Neuronal stem cell (in vitro differentiated cells): ENCODE results near the gene GTPBP8.

ENCODE experiments used
- DNase-seq: peaks from one replicate; pipeline ENCODE4 v3.0.0-alpha.2; 2013; ENCODE audit warnings: low spot score
- H2AFZ ChIP-seq: one replicate; pipeline ENCODE4 v1.6.1; 2013; ENCODE audit warnings: mild to moderate bottlenecking, low read length, inconsistent platforms
- H2AK5ac ChIP-seq: 2 replicates; pipeline ENCODE4 v1.6.1; 2013; ENCODE audit warnings: low read depth, mild to moderate bottlenecking, inconsistent platforms, low read length, moderate library complexity, mixed read lengths
- H2BK120ac ChIP-seq: 2 replicates; pipeline ENCODE4 v1.6.1; 2013; ENCODE audit warnings: low read depth, mild to moderate bottlenecking, inconsistent platforms, low read length, moderate library complexity, mixed read lengths
- H2BK12ac ChIP-seq: one replicate; pipeline ENCODE4 v1.6.1; 2013; ENCODE audit warnings: low read length, inconsistent platforms
- H2BK15ac ChIP-seq: 2 replicates; pipeline ENCODE4 v1.6.1; 2013; ENCODE audit warnings: mild to moderate bottlenecking, low read length, inconsistent platforms, mixed read lengths
- H2BK5ac ChIP-seq: one replicate; pipeline ENCODE4 v1.6.1; 2013; ENCODE audit warnings: inconsistent platforms, mild to moderate bottlenecking, low read length, moderate library complexity
- H3K14ac ChIP-seq: one replicate; pipeline ENCODE4 v1.6.1; 2013; ENCODE audit warnings: low read length, inconsistent platforms
- H3K18ac ChIP-seq: 2 replicates; pipeline ENCODE4 v1.6.1; 2013; ENCODE audit warnings: low read length, inconsistent platforms
- H3K23ac ChIP-seq: 2 replicates; pipeline ENCODE4 v1.6.1; 2013; ENCODE audit warnings: low read depth, mild to moderate bottlenecking, mixed read lengths, low read length, inconsistent platforms; ENCODE audit not compliant: poor library complexity
- H3K27ac ChIP-seq: replicated peaks from 3 replicates; pipeline ENCODE4 v1.5.1; 2013; ENCODE audit warnings: low read length, inconsistent platforms
- H3K27me3 ChIP-seq, 3 experiments: 2 replicates each; pipeline ENCODE4 v1.6.1; 2013; ENCODE audit warnings: low read length in 3 of 3, mild to moderate bottlenecking in 2 of 3, inconsistent platforms in 1 of 3, low read depth in 1 of 3, mixed read lengths in 1 of 3, moderate library complexity in 1 of 3; ENCODE audit not compliant: control insufficient read depth in 3 of 3, insufficient read depth in 3 of 3
- H3K36me3 ChIP-seq, 2 donors: replicated peaks in 1 of 2; 2 replicates each; pipeline ENCODE4 v1.6.1; 2013; ENCODE audit warnings: low read length in 2 of 2; ENCODE audit not compliant: control insufficient read depth in 2 of 2, insufficient read depth in 2 of 2
- H3K4ac ChIP-seq: 2 replicates; pipeline ENCODE4 v1.6.1; 2013; ENCODE audit warnings: inconsistent platforms, mild to moderate bottlenecking, low read length, moderate library complexity
- H3K4me1 ChIP-seq, 2 donors: 1 replicate in 1 of 2; 2 replicates in 1 of 2; pipeline ENCODE4 v1.6.1; 2013; ENCODE audit warnings: low read length in 2 of 2, low read depth in 1 of 2; ENCODE audit not compliant: control insufficient read depth in 2 of 2, insufficient read depth in 1 of 2
- H3K4me2 ChIP-seq: one replicate; pipeline ENCODE4 v1.6.1; 2013; ENCODE audit warnings: mild to moderate bottlenecking, low read length, inconsistent platforms; ENCODE audit not compliant: insufficient read depth, poor library complexity, severe bottlenecking
- H3K4me3 ChIP-seq, 2 donors: 2 replicates each; pipeline ENCODE4 v1.5.1; 2013; ENCODE audit warnings: low read length in 2 of 2, mild to moderate bottlenecking in 2 of 2, inconsistent platforms in 1 of 2, moderate library complexity in 1 of 2
- H3K79me1 ChIP-seq: one replicate; pipeline ENCODE4 v1.6.1; 2013; ENCODE audit warnings: low read depth, mild to moderate bottlenecking, inconsistent platforms, low read length, moderate library complexity
- H3K9ac ChIP-seq: one replicate; pipeline ENCODE4 v1.6.1; 2013; ENCODE audit warnings: mild to moderate bottlenecking, low read depth, low read length, inconsistent platforms; ENCODE audit not compliant: poor library complexity
- H3K9me3 ChIP-seq, 2 donors: replicated peaks in 1 of 2; 2 replicates each; pipeline versions ENCODE3 to v1.6.1; 2013; ENCODE audit warnings: low read length in 2 of 2, mild to moderate bottlenecking in 2 of 2, inconsistent platforms in 1 of 2, low read depth in 1 of 2, mixed read lengths in 1 of 2, moderate library complexity in 1 of 2; ENCODE audit not compliant: control insufficient read depth in 2 of 2, insufficient read depth in 1 of 2
- H4K8ac ChIP-seq: one replicate; pipeline ENCODE4 v1.6.1; 2013; ENCODE audit warnings: low read depth, mild to moderate bottlenecking, inconsistent platforms, low read length, moderate library complexity
- H4K91ac ChIP-seq: one replicate; pipeline ENCODE4 v1.6.1; 2013; ENCODE audit warnings: low read length, low read depth, mild to moderate bottlenecking, inconsistent platforms; ENCODE audit not compliant: poor library complexity
- WGBS, 2 donors: extraction: QIAGEN DNeasy Blood & Tissue Kit; methylation state at CpG; one replicate each; pipeline ENCODE4 v1.1.7; 2013; ENCODE audit warnings: missing lambda C conversion rate in 2 of 2, mixed read lengths in 1 of 2; ENCODE audit not compliant: insufficient read length in 2 of 2, insufficient replicate concordance in 1 of 2; ENCODE audit errors: extremely low coverage in 2 of 2; 5-methylcytosine and 5-hydroxymethylcytosine counted together

Gene GTPBP8

DNA sequence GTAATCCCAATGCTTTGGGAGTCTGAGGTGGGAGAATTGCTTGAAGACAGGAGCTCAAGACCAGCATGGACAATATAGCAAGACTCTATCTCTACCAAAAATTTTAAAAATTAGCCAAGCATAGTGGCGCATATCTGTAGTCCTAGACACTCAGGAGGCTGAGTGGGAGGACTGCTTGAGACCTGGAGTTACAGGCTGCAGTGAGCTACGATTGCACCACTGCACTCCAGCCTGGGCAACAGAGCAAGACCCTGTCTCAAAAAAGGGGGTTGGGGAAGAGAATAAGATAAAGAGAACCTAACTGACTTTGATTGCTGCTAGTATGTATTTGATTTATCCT is 16.6 kb upstream of the GTPBP8 start:
- Histone ChIP-seq H3K9ac (no peak overlapping the region), H2BK12ac (no peak overlapping the region), H3K18ac (no peak overlapping the region), H3K36me3 (no peaks in the 10 kb centered on the region), H2BK5ac (no peak overlapping the region), H2AFZ (no peak overlapping the region), H3K27ac (no peak overlapping the region), H3K79me1 (no peaks in the 10 kb centered on the region), H3K27me3 (peaks cover 0 to 21% (median 0%) of the 10 kb centered on the region in 3 experiments), H3K4me3 (no peak overlapping the region), H3K4ac (no peak overlapping the region), H3K14ac (no peak overlapping the region), H4K8ac (no peak overlapping the region), H3K4me2 (no peak overlapping the region), H2BK120ac (no peak overlapping the region), H2AK5ac (no peak overlapping the region), H3K4me1 (no peaks in the 10 kb centered on the region), H3K23ac (no peak overlapping the region), H3K9me3 (no peaks in the 10 kb centered on the region), H2BK15ac (no peak overlapping the region), H4K91ac (no peak overlapping the region)
- DNase-seq = no peak
- WGBS, 2 donors = no CpG with 5 or more reads among the region's 2 CpGs

DNA sequence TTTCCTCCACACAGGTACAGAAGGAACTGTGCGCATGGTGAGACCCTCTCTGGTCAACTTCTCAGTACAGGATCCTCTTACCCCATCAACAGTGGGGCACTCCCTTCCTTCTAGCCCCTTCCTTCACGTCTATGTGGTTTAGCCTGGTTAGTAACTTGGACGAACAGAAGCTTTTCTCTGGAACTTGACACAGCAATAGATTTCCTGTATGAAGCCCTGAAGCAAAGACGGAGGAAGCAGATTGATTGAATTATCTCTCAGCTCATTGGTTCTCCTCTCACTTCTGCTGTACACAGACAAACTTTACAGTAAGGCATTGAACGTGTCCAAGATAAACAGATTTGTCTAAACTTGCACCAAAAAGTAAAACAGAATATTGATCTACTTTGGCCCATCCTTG is 15.9 kb upstream of the GTPBP8 start, which contains the start of gene CD200R1:
CD200R1 (minus strand) TSS at position 210 of the 400 bp plus-strand sequence. CDS start 246 bp downstream, outside the sequence.
- H3K9ac ChIP-seq = no peak within 1 kb of the TSS
- no CpG with 5 or more reads among the region's 5 CpGs for WGBS, 2 donors
- no peak within 1 kb of the TSS for H2AK5ac ChIP-seq
- no peak within 1 kb of the TSS for H3K14ac ChIP-seq
- no peak within 1 kb of the TSS for H4K91ac ChIP-seq
- no peak within 1 kb of the TSS for H3K27ac ChIP-seq
- no peak within 1 kb of the TSS for H2BK15ac ChIP-seq
- H3K4me2 ChIP-seq = no peak within 1 kb of the TSS
- no peak for DNase-seq
- no peak within 1 kb of the TSS for H2AFZ ChIP-seq
- no peak within 1 kb of the TSS for H2BK5ac ChIP-seq
- H3K4me1 ChIP-seq = no peaks in the 10 kb centered on the region
- peaks cover 0 to 21% (median 0%) of the 10 kb centered on the region in 3 experiments for H3K27me3 ChIP-seq
- H2BK12ac ChIP-seq = no peak within 1 kb of the TSS
- no peak within 1 kb of the TSS for H3K4me3 ChIP-seq
- no peaks in the 10 kb centered on the region for H3K36me3 ChIP-seq
- no peak within 1 kb of the TSS for H3K23ac ChIP-seq
- no peak within 1 kb of the TSS for H2BK120ac ChIP-seq
- no peak within 1 kb of the TSS for H4K8ac ChIP-seq
- no peak within 1 kb of the TSS for H3K4ac ChIP-seq
- no peaks in the 10 kb centered on the region for H3K79me1 ChIP-seq
- no peak within 1 kb of the TSS for H3K18ac ChIP-seq
- no peaks in the 10 kb centered on the region for H3K9me3 ChIP-seq

DNA sequence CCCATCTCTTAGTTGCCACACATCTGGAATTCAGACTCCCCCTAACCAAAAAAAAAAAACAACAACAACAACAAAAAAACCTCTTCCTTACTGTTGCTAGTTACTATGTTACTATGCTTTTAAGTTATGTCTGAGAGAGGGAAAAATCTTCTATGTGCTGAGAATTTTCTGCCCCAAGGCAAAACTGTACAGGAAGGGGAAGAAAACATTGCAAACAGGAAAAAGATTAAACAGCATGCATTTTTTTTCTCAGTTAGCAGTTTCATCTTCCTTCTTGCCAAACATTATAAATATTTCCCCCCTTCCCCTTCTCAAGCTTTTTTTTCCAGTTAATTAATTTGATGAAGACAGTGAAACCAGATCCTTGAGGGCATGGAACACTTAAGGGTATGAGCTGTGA is 14.8 kb upstream of the GTPBP8 start:
- no peaks in the 10 kb centered on the region for H3K36me3 ChIP-seq
- H3K9ac ChIP-seq = no peak overlapping the region
- no peak overlapping the region for H3K4me3 ChIP-seq
- H3K79me1 ChIP-seq = no peaks in the 10 kb centered on the region
- no peak overlapping the region for H3K27ac ChIP-seq
- no peak overlapping the region for H2BK12ac ChIP-seq
- H2AK5ac ChIP-seq = no peak overlapping the region
- no peak overlapping the region for H3K14ac ChIP-seq
- H2AFZ ChIP-seq = no peak overlapping the region
- H3K27me3 ChIP-seq = peaks cover 0 to 21% (median 0%) of the 10 kb centered on the region in 3 experiments
- H2BK120ac ChIP-seq = no peak overlapping the region
- H3K4me2 ChIP-seq = no peak overlapping the region
- no peak for DNase-seq
- no peak overlapping the region for H3K18ac ChIP-seq
- no peak overlapping the region for H3K4ac ChIP-seq
- H4K8ac ChIP-seq = no peak overlapping the region
- no peaks in the 10 kb centered on the region for H3K4me1 ChIP-seq
- H2BK15ac ChIP-seq = no peak overlapping the region
- no peak overlapping the region for H4K91ac ChIP-seq
- H2BK5ac ChIP-seq = no peak overlapping the region
- no peaks in the 10 kb centered on the region for H3K9me3 ChIP-seq
- no peak overlapping the region for H3K23ac ChIP-seq

DNA sequence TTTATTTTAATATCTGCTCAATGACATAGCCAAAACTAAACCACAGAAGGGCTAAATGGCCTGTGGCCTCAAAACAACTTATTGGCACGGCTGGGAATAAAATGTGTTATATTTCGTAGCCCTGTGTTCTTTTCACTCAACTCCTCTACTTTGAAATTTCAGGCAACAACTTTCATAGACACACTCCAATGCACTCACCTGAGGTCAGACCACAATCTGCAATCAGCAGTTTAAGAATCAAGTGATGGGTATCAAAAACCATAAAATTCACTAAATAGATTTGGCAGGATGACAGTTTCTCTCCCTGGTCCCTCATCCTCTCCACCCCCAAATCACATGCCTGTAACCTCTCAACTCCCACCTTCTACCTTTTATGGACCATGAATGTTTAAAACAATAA is 13.8 kb upstream of the GTPBP8 start:
- Histone ChIP-seq H3K79me1 (no peaks in the 10 kb centered on the region), H3K4me3 (no peak overlapping the region), H3K4ac (no peak overlapping the region), H3K9me3 (no peaks in the 10 kb centered on the region), H3K9ac (no peak overlapping the region), H3K18ac (no peak overlapping the region), H2AK5ac (no peak overlapping the region), H2BK5ac (no peak overlapping the region), H3K4me1 (no peaks in the 10 kb centered on the region), H3K14ac (no peak overlapping the region), H2BK12ac (no peak overlapping the region), H3K36me3 (no peaks in the 10 kb centered on the region), H3K27me3 (peaks cover 0 to 21% (median 0%) of the 10 kb centered on the region in 3 experiments), H3K27ac (no peak overlapping the region), H3K4me2 (no peak overlapping the region), H4K91ac (no peak overlapping the region), H4K8ac (no peak overlapping the region), H2AFZ (no peak overlapping the region), H2BK15ac (no peak overlapping the region), H2BK120ac (no peak overlapping the region), H3K23ac (no peak overlapping the region)
- DNase-seq = no peak
- WGBS, 2 donors = no CpG with 5 or more reads among the region's 2 CpGs
